ENCODE measurements around the gene TFDP1.

The TFDP1 gene

GRCh38 chr13:113667771-113668490 lies 83.4 kb downstream of the TFDP1 start:
- DNase-seq (ENCODE audit: low read depth) = no peak
- TF ChIP-seq CTCF (conservative IDR thresholded peaks at IDR 0.05; ENCODE audit: low read length) = no peak
- H3K4me3 ChIP-seq (ENCODE audit: low read length) = no peak overlapping the region

DNA sequence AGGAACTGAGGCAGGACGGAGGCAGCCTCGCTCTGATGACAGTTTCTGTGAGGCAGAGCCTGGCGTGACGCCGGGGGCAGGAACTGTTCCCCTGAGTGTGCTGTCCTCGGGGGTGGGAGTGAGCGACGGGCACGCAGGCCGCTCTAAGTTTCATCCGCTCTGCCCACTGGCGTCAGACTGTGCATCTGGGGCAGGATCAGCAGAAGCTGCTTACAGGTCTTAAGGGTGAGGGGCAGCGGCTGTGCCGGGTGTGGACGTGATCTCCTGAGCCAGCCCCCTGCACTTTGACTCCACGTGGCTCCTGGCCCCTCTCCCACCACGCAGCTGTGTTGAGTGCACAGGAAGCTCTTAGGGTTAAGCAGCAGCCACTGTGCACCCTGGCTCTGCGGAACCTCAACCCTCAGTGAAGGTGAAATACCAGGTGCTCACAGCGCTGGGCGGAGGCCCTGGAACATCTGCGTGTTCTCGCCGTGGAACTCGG lies 84.0 kb downstream of the TFDP1 start:
- TF ChIP-seq CTCF (conservative IDR thresholded peaks at IDR 0.05; ENCODE audit: low read length) = no peak
- DNase-seq (ENCODE audit: low read depth) = no peak
- H3K4me3 ChIP-seq (ENCODE audit: low read length) = no peak overlapping the region

DNA sequence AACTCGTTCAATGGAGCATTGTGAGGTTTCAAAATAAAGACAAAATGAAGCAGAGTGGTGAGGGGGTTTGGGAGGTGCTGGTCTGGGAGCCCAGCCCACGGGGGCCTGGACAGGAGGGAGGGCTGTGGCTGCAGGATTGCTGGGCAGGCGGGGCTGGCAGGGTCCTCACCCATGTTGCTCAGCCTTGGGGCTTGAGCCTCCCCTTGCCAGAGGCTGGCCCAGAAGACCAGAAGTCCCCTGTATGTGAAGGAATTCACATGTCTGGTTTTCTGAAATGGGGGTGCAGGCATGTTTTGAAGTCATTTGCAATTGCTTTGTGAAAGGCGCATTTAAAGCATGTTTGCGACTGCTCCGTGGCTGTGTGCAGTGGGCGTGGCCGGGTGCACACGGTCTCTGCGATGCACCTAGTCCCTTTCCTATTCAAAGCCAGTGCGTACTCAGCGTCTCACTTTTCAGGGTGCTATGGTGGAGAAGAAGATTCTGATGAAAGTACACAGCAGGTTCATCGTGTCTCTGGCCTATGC lies 84.7 kb downstream of the TFDP1 start:
- DNase-seq (ENCODE audit: low read depth) = no peak
- TF ChIP-seq CTCF (conservative IDR thresholded peaks at IDR 0.05; ENCODE audit: low read length) = no peak
- H3K4me3 ChIP-seq (ENCODE audit: low read length) = no peak overlapping the region

DNA sequence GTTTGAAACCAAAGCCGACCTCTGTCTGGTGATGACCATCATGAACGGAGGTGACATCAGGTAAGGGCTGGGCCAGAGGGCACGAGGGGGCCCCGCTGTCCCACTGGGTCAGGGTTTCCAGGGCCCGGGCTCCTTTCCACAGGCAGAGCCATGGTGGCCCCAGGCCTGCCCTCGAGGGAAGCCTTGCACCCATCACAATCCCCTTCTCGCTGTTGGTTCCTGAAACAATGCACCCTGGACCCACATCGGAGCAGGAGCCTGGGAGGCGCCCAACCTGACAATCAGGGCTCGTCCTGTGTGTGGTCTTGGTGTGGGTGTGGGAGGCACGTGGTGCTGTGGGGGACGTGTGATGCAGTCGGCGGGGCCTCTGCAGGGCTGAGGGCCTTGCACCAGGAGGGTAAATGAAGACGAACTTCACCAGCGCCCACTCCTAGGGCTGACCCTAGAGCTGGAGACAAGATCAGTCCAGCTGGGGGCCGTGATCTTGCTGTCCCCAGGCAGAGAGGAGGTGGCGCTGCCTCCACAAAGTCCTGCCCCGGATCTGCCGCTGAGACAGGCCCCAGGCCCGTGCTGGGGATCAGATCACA lies 85.3 kb downstream of the TFDP1 start:
- TF ChIP-seq CTCF (conservative IDR thresholded peaks at IDR 0.05; ENCODE audit: low read length) = no peak
- DNase-seq (ENCODE audit: low read depth) = no peak
- no peak overlapping the region for H3K4me3 ChIP-seq (ENCODE audit: low read length)

GRCh38 chr13:113670541-113670940 lies 86.0 kb downstream of the TFDP1 start:
- no peak for TF ChIP-seq CTCF (conservative IDR thresholded peaks at IDR 0.05; ENCODE audit: low read length)
- DNase-seq (ENCODE audit: low read depth) = no peak
- no peak overlapping the region for H3K4me3 ChIP-seq (ENCODE audit: low read length)

- no peak for TF ChIP-seq CTCF (conservative IDR thresholded peaks at IDR 0.05; ENCODE audit: low read length)
- H3K4me3 ChIP-seq (ENCODE audit: low read length) = no peak overlapping the region
- no peak for DNase-seq (ENCODE audit: low read depth)
Observed at GRCh38 chr13:113671066-113672001, 86.8 kb downstream of the TFDP1 start.

Data from AG10803 (cell line).